Epithelial cell of proximal tubule (primary cell): ENCODE data around the gene OR5AP2. TPM values are rescaled to one million over a fixed set of nuclear protein-coding genes. Genes with fewer than 3 reads are reported as not detected.
A peak's percentile ranks its signal among the peaks of the same experiment; 100 is the strongest.
"Not testable (repeated sequence)": the region's sequence is repeated elsewhere in the genome, so short reads cannot be mapped to it uniquely, and the experiment has no call there.

Experiments used
- DNase-seq: peaks from one replicate; pipeline ENCODE4 v3.0.0-alpha.2; 2011; ENCODE audit warnings: low read depth
- H3K4me3 ChIP-seq: 2 replicates; pipeline ENCODE4 v1.5.1; 2011; ENCODE audit warnings: low read depth, mild to moderate bottlenecking, low read length
- total RNA-seq: library from RNA; depleted of rRNA; stranded (reverse); fragments of >200 nt; gene quantifications from 2 replicates; pipeline ENCODE4 v1.2.3, GENCODE V29; 2015
- TF ChIP-seq, protein P1 (sequence below): conservative IDR thresholded peaks from 2 replicates; pipeline ENCODE4 v1.5.1; 2012; ENCODE audit warnings: low read depth, mild to moderate bottlenecking, low read length

Gene OR5AP2
- total RNA-seq, 1 donor from 2014 or later: not detected

DNA sequence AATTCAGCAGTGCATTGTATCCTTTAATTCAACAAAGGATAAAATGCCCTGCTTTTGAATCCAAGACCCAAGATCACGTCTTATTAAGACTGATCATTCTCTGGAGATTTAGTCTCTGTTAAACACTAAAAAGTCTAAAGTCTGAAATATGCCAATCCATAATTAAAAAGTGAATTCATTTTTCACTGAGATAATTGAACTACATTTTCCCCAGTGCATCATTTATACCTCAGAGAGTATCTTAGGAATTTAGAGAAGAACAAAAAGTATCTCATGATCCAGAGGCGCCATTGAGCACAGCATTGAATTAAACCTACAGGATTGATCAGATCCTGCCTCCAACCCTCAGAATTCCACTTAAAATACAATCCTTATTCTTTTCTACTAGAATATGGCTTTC is 5.4 kb downstream of the OR5AP2 start:
- TF ChIP-seq, protein P1, sequence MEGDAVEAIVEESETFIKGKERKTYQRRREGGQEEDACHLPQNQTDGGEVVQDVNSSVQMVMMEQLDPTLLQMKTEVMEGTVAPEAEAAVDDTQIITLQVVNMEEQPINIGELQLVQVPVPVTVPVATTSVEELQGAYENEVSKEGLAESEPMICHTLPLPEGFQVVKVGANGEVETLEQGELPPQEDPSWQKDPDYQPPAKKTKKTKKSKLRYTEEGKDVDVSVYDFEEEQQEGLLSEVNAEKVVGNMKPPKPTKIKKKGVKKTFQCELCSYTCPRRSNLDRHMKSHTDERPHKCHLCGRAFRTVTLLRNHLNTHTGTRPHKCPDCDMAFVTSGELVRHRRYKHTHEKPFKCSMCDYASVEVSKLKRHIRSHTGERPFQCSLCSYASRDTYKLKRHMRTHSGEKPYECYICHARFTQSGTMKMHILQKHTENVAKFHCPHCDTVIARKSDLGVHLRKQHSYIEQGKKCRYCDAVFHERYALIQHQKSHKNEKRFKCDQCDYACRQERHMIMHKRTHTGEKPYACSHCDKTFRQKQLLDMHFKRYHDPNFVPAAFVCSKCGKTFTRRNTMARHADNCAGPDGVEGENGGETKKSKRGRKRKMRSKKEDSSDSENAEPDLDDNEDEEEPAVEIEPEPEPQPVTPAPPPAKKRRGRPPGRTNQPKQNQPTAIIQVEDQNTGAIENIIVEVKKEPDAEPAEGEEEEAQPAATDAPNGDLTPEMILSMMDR: no peak
- no peak for DNase-seq
- no peak overlapping the region for H3K4me3 ChIP-seq

DNA sequence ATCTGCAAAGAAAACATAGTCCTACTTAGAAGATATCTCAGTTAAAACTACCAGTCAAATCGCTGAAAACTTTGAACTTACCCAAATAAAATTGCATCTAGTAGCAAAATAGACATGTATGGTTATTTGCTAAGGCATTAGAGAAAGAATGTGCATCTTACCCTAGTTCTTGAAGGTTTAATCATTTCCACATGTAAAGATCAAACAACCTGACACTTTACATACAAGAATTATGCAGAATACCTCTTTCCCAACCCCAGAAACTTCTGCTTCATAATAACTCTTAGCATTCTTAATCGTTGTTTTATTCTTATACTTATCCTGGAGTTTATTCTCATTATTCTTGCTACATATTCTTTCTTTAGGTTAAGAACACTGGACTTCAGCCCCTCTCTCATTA is 9.9 kb downstream of the OR5AP2 start:
- TF ChIP-seq, protein P1: no peak
- no peak overlapping the region for H3K4me3 ChIP-seq
- DNase-seq: no peak

GRCh38 chr11:56625946-56626345 is 16.3 kb downstream of the OR5AP2 start:
- TF ChIP-seq, protein P1: no peak

GRCh38 chr11:56624661-56625110 is 17.6 kb downstream of the OR5AP2 start:
- peak; percentile 69 for DNase-seq
- TF ChIP-seq, protein P1: peak; percentile 73
- H3K4me3 ChIP-seq: no peak overlapping the region

More at GRCh38 chr11:56625946-56626345, 16.3 kb downstream of the OR5AP2 start:
- no peak overlapping the region for H3K4me3 ChIP-seq
- no peak for DNase-seq

DNA sequence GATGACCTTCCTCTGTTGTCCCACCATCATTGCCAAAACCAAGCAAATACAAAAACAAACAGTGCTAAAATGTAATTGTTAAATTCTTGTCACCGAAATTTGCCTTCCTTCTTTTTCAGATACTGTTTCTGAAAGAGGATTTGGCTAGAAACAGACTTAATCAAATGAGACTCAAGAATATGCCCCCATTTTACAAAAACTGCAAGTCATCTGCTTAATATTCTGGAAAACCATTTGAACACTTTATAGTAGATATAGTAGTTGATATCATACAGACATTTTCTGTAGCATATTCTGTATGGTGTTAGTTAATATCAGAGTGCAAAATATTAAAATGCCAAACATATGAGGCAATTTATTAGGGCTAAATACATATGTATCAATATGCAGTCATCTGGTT is 31.1 kb downstream of the OR5AP2 start:
- DNase-seq: no peak
- TF ChIP-seq, protein P1: no peak
- no peak overlapping the region for H3K4me3 ChIP-seq

- not testable (repeated sequence) for DNase-seq, H3K4me3 ChIP-seq
These were observed 50.0 kb downstream of the OR5AP2 start for GRCh38 chr11:56592088-56592717.

Other genes starting within 250 kb of the OR5AP2 start
- not detected in 2 replicates for gene OR5AL1, start 229.7 kb downstream of the OR5AP2 start, total RNA-seq
- not detected in 2 replicates for gene OR5M3, start 169.1 kb downstream of the OR5AP2 start, total RNA-seq
- not detected in 2 replicates for gene OR5M8, start 151.1 kb downstream of the OR5AP2 start, total RNA-seq
- not detected in 2 replicates for gene OR5M11, start 99.2 kb downstream of the OR5AP2 start, total RNA-seq
- not detected in 2 replicates for gene OR5M10, start 64.7 kb downstream of the OR5AP2 start, total RNA-seq
- gene OR5M1, start 27.6 kb downstream of the OR5AP2 start, total RNA-seq: not detected in 2 replicates
- not detected in 2 replicates for gene OR5AR1, start 21.2 kb upstream of the OR5AP2 start, total RNA-seq
- not detected in 2 replicates for gene OR9G1, start 56.7 kb upstream of the OR5AP2 start, total RNA-seq
- gene OR9G4, start 106.3 kb upstream of the OR5AP2 start, total RNA-seq: not detected in 2 replicates